Endothelial cell (in vitro differentiated cells): Measurements from ENCODE around the gene TMEM130. TPM values are rescaled to one million over a fixed set of nuclear protein-coding genes. Genes with fewer than 3 reads are reported as not detected.

ENCODE experiments used
- DNase-seq: peaks from one replicate; pipeline ENCODE4 v3.0.0; 2021; ENCODE audit warnings: low spot score
- H3K27ac Mint-ChIP-seq: one replicate; pipeline ENCODE4 v1.8.0; 2021; ENCODE audit warnings: mixed read lengths, inconsistent platforms; ENCODE audit not compliant: unreplicated experiment
- H3K27me3 Mint-ChIP-seq: one replicate; pipeline ENCODE4 v1.8.0; 2021; ENCODE audit warnings: mild to moderate bottlenecking, moderate library complexity, mixed read lengths, inconsistent platforms; ENCODE audit not compliant: unreplicated experiment
- H3K36me3 Mint-ChIP-seq: one replicate; pipeline ENCODE4 v1.8.0; 2021; ENCODE audit warnings: mild to moderate bottlenecking, low read depth, mixed read lengths, inconsistent platforms; ENCODE audit not compliant: unreplicated experiment
- H3K4me1 Mint-ChIP-seq: one replicate; pipeline ENCODE4 v1.8.0; 2021; ENCODE audit warnings: mild to moderate bottlenecking, mixed read lengths, inconsistent platforms; ENCODE audit not compliant: unreplicated experiment
- H3K4me3 Mint-ChIP-seq: one replicate; pipeline ENCODE4 v1.8.0; 2021; ENCODE audit warnings: mild to moderate bottlenecking, mixed read lengths, inconsistent platforms; ENCODE audit not compliant: unreplicated experiment
- H3K9me3 Mint-ChIP-seq: one replicate; pipeline ENCODE4 v1.8.0; 2021; ENCODE audit warnings: mixed read lengths, inconsistent platforms; ENCODE audit not compliant: unreplicated experiment
- CTCF ChIP-seq: fragments of 200-600 bp; sonication (generic); IDR thresholded peaks from one replicate; pipeline ENCODE4 v1.5.0; 2021; ENCODE audit warnings: antibody characterized with exemption; ENCODE audit not compliant: unreplicated experiment
- total RNA-seq: library from RNA; stranded (reverse); fragmentation: NEBNext Ultra II Directional; extraction: Animal tissue kit (Norgen Biotek cat#: 25700); gene quantifications from one replicate; pipeline ENCODE4 v1.2.1, GENCODE V29; 2021; ENCODE audit not compliant: unreplicated experiment

The TMEM130 gene
- total RNA-seq, 1 donor from 2014 or later: not detected

- Mint-ChIP-seq H3K36me3 (no peaks in the 10 kb centered on the region), H3K4me1 (peaks cover 5% of the 10 kb centered on the region), H3K9me3 (no peaks in the 10 kb centered on the region), H3K27ac (no peak overlapping the region), H3K4me3 (no peak overlapping the region), H3K27me3 (no peaks in the 10 kb centered on the region)
- peak; percentile 79 for DNase-seq
- TF ChIP-seq CTCF: peak; percentile 97
Observed at GRCh38 chr7:98841179-98841997, 28.4 kb downstream of the TMEM130 start.

GRCh38 chr7:98840722-98841121, 29.1 kb downstream of the TMEM130 start:
- H3K27ac Mint-ChIP-seq: no peak overlapping the region
- peaks cover 5% of the 10 kb centered on the region for H3K4me1 Mint-ChIP-seq
- no peaks in the 10 kb centered on the region for H3K9me3 Mint-ChIP-seq
- H3K27me3 Mint-ChIP-seq: no peaks in the 10 kb centered on the region
- TF ChIP-seq CTCF: no peak
- no peaks in the 10 kb centered on the region for H3K36me3 Mint-ChIP-seq
- H3K4me3 Mint-ChIP-seq: no peak overlapping the region
- DNase-seq: no peak

- Mint-ChIP-seq H3K36me3 (no peaks in the 10 kb centered on the region), H3K27ac (no peak overlapping the region), H3K9me3 (no peaks in the 10 kb centered on the region)
Observed at GRCh38 chr7:98840096-98840495, 29.7 kb downstream of the TMEM130 start.

GRCh38 chr7:98837630-98837972, 32.2 kb downstream of the TMEM130 start:
- DNase-seq: no peak
- H3K4me1 Mint-ChIP-seq: peaks cover 5% of the 10 kb centered on the region
- H3K9me3 Mint-ChIP-seq: no peaks in the 10 kb centered on the region
- no peaks in the 10 kb centered on the region for H3K36me3 Mint-ChIP-seq
- H3K27ac Mint-ChIP-seq: no peak overlapping the region
- no peak overlapping the region for H3K4me3 Mint-ChIP-seq
- H3K27me3 Mint-ChIP-seq: no peaks in the 10 kb centered on the region
- TF ChIP-seq CTCF: no peak

More at GRCh38 chr7:98840096-98840495, 29.7 kb downstream of the TMEM130 start:
- H3K4me1 Mint-ChIP-seq: peaks cover 5% of the 10 kb centered on the region
- H3K27me3 Mint-ChIP-seq: no peaks in the 10 kb centered on the region
- no peak overlapping the region for H3K4me3 Mint-ChIP-seq
- TF ChIP-seq CTCF: no peak
- no peak for DNase-seq

- H3K9me3 Mint-ChIP-seq: no peaks in the 10 kb centered on the region
- peak; percentile 56 for TF ChIP-seq CTCF
Observed at GRCh38 chr7:98836811-98837629, 32.8 kb downstream of the TMEM130 start.

More at GRCh38 chr7:98836811-98837629, 32.8 kb downstream of the TMEM130 start:
- Mint-ChIP-seq H3K4me3 (no peak overlapping the region), H3K36me3 (no peaks in the 10 kb centered on the region), H3K27me3 (no peaks in the 10 kb centered on the region), H3K27ac (no peak overlapping the region), H3K4me1 (peaks cover 5% of the 10 kb centered on the region)
- DNase-seq: peak; percentile 61
